Upper lobe of left lung (tissue), 4 donors: ENCODE results near the gene C10orf53.

Experiments
- EP300 ChIP-seq, 4 donors: sonication (generic); formaldehyde crosslinking; IDR thresholded peaks; one replicate each; pipeline ENCODE4 v1.5.1; 2017; ENCODE audit warnings: antibody characterized with exemption in 4 of 4, control low read depth in 2 of 4
- POLR2A ChIP-seq, 4 donors: fragments of 450-650 bp; IDR thresholded peaks; one replicate each; pipeline ENCODE4 v1.5.1; 2016 to 2017; ENCODE audit warnings: antibody characterized with exemption in 4 of 4, mild to moderate bottlenecking in 2 of 4
- TF ChIP-seq, protein P1 (sequence below), 6 experiments: fragments of 450-650 bp in 4 of 6; fragments of 200-600 bp in 2 of 6; sonication (generic) in 2 of 6; IDR thresholded peaks; one replicate each; pipeline ENCODE4 v1.5.1; 2016 to 2019; ENCODE audit warnings: antibody characterized with exemption in 6 of 6

DNA sequence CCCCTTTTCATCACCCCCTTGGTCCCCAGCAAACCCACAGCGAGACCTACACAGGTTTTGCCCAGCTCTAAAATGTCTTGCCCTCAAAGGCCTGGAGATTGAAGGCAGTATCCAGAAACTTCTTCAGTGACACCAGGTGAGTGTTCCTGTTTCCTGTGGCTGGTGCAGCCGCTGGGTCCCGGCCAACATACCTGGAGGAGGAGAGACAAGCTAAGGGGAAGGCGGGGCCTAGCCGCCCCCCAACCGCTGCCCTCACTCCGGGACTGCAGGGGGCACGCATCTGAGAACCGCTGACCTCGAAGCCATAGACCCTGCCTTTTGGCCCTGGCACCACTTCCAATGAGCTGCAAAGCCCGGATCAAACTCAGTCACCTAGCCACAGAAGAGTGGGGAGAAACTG, 55.7 kb downstream of the C10orf53 start:
- TF ChIP-seq POLR2A (IDR thresholded peaks at IDR 0.05) (no peak), EP300 (IDR thresholded peaks at IDR 0.05) (no peak)
- TF ChIP-seq, protein P1, sequence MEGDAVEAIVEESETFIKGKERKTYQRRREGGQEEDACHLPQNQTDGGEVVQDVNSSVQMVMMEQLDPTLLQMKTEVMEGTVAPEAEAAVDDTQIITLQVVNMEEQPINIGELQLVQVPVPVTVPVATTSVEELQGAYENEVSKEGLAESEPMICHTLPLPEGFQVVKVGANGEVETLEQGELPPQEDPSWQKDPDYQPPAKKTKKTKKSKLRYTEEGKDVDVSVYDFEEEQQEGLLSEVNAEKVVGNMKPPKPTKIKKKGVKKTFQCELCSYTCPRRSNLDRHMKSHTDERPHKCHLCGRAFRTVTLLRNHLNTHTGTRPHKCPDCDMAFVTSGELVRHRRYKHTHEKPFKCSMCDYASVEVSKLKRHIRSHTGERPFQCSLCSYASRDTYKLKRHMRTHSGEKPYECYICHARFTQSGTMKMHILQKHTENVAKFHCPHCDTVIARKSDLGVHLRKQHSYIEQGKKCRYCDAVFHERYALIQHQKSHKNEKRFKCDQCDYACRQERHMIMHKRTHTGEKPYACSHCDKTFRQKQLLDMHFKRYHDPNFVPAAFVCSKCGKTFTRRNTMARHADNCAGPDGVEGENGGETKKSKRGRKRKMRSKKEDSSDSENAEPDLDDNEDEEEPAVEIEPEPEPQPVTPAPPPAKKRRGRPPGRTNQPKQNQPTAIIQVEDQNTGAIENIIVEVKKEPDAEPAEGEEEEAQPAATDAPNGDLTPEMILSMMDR (IDR thresholded peaks at IDR 0.05), result no peak
